B cell (primary cell): Measurements from ENCODE around the gene HS6ST3. TPM values are rescaled to one million over a fixed set of nuclear protein-coding genes. Genes with fewer than 3 reads are reported as not detected.

Experiments
- ATAC-seq: fragments of 200-7000 bp; cut with Tn5 transposase; one replicate; pipeline ENCODE4 v1.10.0; 2021; ENCODE audit warnings: low read depth, mild to moderate bottlenecking, moderate number of reproducible peaks, moderate library complexity
- CTCF ChIA-PET: fragments of 350-600 bp; sonication (Branson Sonifier 250); formaldehyde crosslinking; loops from one replicate; lab custom pipeline; 2021; ENCODE audit warnings: antibody characterized with exemption, inconsistent platforms; lab: Charles Lee
- POLR2A ChIA-PET: fragments of 350-600 bp; sonication (Branson Sonifier 250); formaldehyde crosslinking; loops from one replicate; lab custom pipeline; 2021; ENCODE audit warnings: antibody characterized with exemption; lab: Charles Lee
- DNase-seq: peaks from one replicate; pipeline ENCODE4 v3.0.0; 2013
- H2AFZ ChIP-seq: 2 replicates; pipeline ENCODE4 v1.6.1; 2012; ENCODE audit warnings: mild to moderate bottlenecking, low read depth, low read length; ENCODE audit not compliant: insufficient read depth, poor library complexity, severe bottlenecking
- H3K27ac ChIP-seq, 2 donors: 1 replicate in 1 of 2; 2 replicates in 1 of 2; pipeline ENCODE4 v1.5.1; 2012 to 2013; ENCODE audit warnings: low read length in 2 of 2, mild to moderate bottlenecking in 2 of 2, moderate library complexity in 1 of 2
- H3K27me3 ChIP-seq, 4 experiments: fragments of 200-600 bp in 1 of 4; sonication (generic) in 1 of 4; replicated peaks in 1 of 4; 1 replicate in 2 of 4; 2 replicates in 2 of 4; pipeline versions ENCODE4 v1.6.1 to v1.7.0; 2013 to 2016; ENCODE audit warnings: low read length in 3 of 4, mild to moderate bottlenecking in 2 of 4, mixed read lengths in 1 of 4, moderate library complexity in 1 of 4; ENCODE audit not compliant: insufficient read depth in 4 of 4, control insufficient read depth in 3 of 4; ENCODE audit errors: control extremely low read depth in 1 of 4
- H3K36me3 ChIP-seq, 2 experiments: replicated peaks in 1 of 2; 1 replicate in 1 of 2; 2 replicates in 1 of 2; pipeline versions ENCODE4 v1.6.1 to v1.7.1; 2013; ENCODE audit warnings: low read length in 1 of 2; ENCODE audit not compliant: insufficient read depth in 2 of 2, control insufficient read depth in 1 of 2; ENCODE audit errors: control extremely low read depth in 1 of 2, extremely low read depth in 1 of 2
- H3K4me1 ChIP-seq, 2 donors: fragments of 200-600 bp in 1 of 2; sonication (generic) in 1 of 2; 1 replicate in 1 of 2; 2 replicates in 1 of 2; pipeline versions ENCODE4 v1.5.1 to v1.6.1; 2013 to 2017; ENCODE audit warnings: low read length in 2 of 2; ENCODE audit not compliant: control insufficient read depth in 2 of 2, insufficient read depth in 2 of 2
- H3K4me2 ChIP-seq: replicated peaks from 2 replicates; pipeline ENCODE3; 2012; ENCODE audit warnings: mild to moderate bottlenecking, low read depth, low read length; ENCODE audit not compliant: poor library complexity, severe bottlenecking
- H3K4me3 ChIP-seq, 5 experiments: fragments of 200-600 bp in 1 of 5; sonication (generic) in 1 of 5; 1 replicate in 3 of 5; 2 replicates in 2 of 5; pipeline versions ENCODE4 v1.5.1 to v1.7.0; 2011 to 2016; ENCODE audit warnings: low read length in 4 of 5, mild to moderate bottlenecking in 4 of 5, low read depth in 2 of 5, control low read depth in 1 of 5, moderate library complexity in 1 of 5; ENCODE audit not compliant: insufficient read depth in 1 of 5; ENCODE audit errors: control extremely low read depth in 1 of 5, extremely low read depth in 1 of 5
- H3K79me2 ChIP-seq: fragments of 200-600 bp; sonication (generic); one replicate; pipeline ENCODE4 v1.6.0; 2016; ENCODE audit warnings: low read length; ENCODE audit not compliant: control insufficient read depth, insufficient read depth
- H3K9ac ChIP-seq: fragments of 200-600 bp; sonication (generic); 2 replicates; pipeline ENCODE4 v1.6.1; 2017; ENCODE audit warnings: mild to moderate bottlenecking, low read length, moderate library complexity
- H3K9me3 ChIP-seq, 3 donors: one replicate each; pipeline versions ENCODE4 v1.6.1 to v1.7.1; 2013; ENCODE audit warnings: low read length in 2 of 3; ENCODE audit not compliant: control insufficient read depth in 2 of 3, insufficient read depth in 1 of 3; ENCODE audit errors: control extremely low read depth in 1 of 3
- H4K20me1 ChIP-seq: 2 replicates; pipeline ENCODE4 v1.6.0; 2012; ENCODE audit warnings: mild to moderate bottlenecking, low read length; ENCODE audit not compliant: insufficient read depth, control insufficient read depth, poor library complexity, severe bottlenecking
- H3K27ac Mint-ChIP-seq: one replicate; pipeline ENCODE4 v1.8.0; 2021; ENCODE audit warnings: mixed read lengths
- H3K27me3 Mint-ChIP-seq: one replicate; pipeline ENCODE4 v1.8.0; 2021; ENCODE audit warnings: mixed read lengths
- H3K4me1 Mint-ChIP-seq: one replicate; pipeline ENCODE4 v1.8.0; 2021; ENCODE audit warnings: mixed read lengths
- H3K4me3 Mint-ChIP-seq: one replicate; pipeline ENCODE4 v1.8.0; 2021; ENCODE audit warnings: mixed read lengths
- H3K9me3 Mint-ChIP-seq: one replicate; pipeline ENCODE4 v1.8.0; 2022; ENCODE audit warnings: mixed read lengths; ENCODE audit not compliant: insufficient read depth
- EZH2 ChIP-seq: IDR thresholded peaks from 2 replicates; pipeline ENCODE4 v1.6.1; 2012; ENCODE audit warnings: borderline replicate concordance, low read depth, mild to moderate bottlenecking, moderate library complexity, low read length; ENCODE audit not compliant: insufficient read depth, poor library complexity, severe bottlenecking
- WGBS: methylation state at CpG from one replicate; pipeline ENCODE4 v1.1.5; 2013; ENCODE audit warnings: missing lambda C conversion rate; ENCODE audit not compliant: insufficient coverage; 5-methylcytosine and 5-hydroxymethylcytosine counted together
- intact Hi-C: fragments of 100-400 bp; cut with micrococcal nuclease; formaldehyde crosslinking; loops from one replicate; pipeline ENCODE4 v1.10.0; 2022
- polyA plus RNA-seq: library from polyadenylated mRNA; depleted of rRNA; stranded (reverse); fragments of >200 nt; gene quantifications from 2 replicates; pipeline ENCODE4 v1.2.3, GENCODE V29; 2012
- total RNA-seq, 2 donors: library from RNA; stranded (reverse); fragments of 120-200 nt in 1 of 2; gene quantifications; 1 replicate in 1 of 2; 2 replicates in 1 of 2; pipeline versions ENCODE4 v1.2.3 to v1.2.4, GENCODE V29; 2013 to 2022
- TF ChIP-seq, protein P1 (sequence below): fragments of 200-600 bp; IDR thresholded peaks from one replicate; pipeline ENCODE4 v1.8.0; 2022; ENCODE audit warnings: antibody characterized with exemption, mild to moderate bottlenecking

Gene HS6ST3
- total and polyA plus RNA-seq, 2 donors (not counting 1 experiment from before 2014, with no cell fraction given) = not detected

GRCh38 chr13:96546463-96546862 is 456.6 kb downstream of the HS6ST3 start:
- POLR2A ChIA-PET = no interaction called here
- no peaks in the 10 kb centered on the region for H3K4me1 Mint-ChIP-seq
- Histone ChIP-seq H4K20me1 (no peaks in the 10 kb centered on the region), H2AFZ (no peak overlapping the region), H3K36me3 (no peaks in the 10 kb centered on the region), H3K4me1 (no peaks in the 10 kb centered on the region), H3K4me3 (no peak overlapping the region), H3K9ac (no peak overlapping the region), H3K27ac (no peak overlapping the region), H3K4me2 (no peak overlapping the region), H3K79me2 (no peaks in the 10 kb centered on the region), H3K27me3 (no peaks in the 10 kb centered on the region), H3K9me3 (no peaks in the 10 kb centered on the region)
- intact Hi-C loops = no loop called here
- DNase-seq (no peak), ATAC-seq (no peak)
- WGBS = no CpG with 5 or more reads among the region's 3 CpGs
- no peaks in the 10 kb centered on the region for H3K27me3 Mint-ChIP-seq
- no peak for TF ChIP-seq EZH2
- TF ChIP-seq, protein P1, sequence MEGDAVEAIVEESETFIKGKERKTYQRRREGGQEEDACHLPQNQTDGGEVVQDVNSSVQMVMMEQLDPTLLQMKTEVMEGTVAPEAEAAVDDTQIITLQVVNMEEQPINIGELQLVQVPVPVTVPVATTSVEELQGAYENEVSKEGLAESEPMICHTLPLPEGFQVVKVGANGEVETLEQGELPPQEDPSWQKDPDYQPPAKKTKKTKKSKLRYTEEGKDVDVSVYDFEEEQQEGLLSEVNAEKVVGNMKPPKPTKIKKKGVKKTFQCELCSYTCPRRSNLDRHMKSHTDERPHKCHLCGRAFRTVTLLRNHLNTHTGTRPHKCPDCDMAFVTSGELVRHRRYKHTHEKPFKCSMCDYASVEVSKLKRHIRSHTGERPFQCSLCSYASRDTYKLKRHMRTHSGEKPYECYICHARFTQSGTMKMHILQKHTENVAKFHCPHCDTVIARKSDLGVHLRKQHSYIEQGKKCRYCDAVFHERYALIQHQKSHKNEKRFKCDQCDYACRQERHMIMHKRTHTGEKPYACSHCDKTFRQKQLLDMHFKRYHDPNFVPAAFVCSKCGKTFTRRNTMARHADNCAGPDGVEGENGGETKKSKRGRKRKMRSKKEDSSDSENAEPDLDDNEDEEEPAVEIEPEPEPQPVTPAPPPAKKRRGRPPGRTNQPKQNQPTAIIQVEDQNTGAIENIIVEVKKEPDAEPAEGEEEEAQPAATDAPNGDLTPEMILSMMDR = no peak
- CTCF ChIA-PET = no interaction called here
- peaks cover 2% of the 10 kb centered on the region for H3K9me3 Mint-ChIP-seq
- H3K27ac Mint-ChIP-seq = no peak overlapping the region
- no peak overlapping the region for H3K4me3 Mint-ChIP-seq

DNA sequence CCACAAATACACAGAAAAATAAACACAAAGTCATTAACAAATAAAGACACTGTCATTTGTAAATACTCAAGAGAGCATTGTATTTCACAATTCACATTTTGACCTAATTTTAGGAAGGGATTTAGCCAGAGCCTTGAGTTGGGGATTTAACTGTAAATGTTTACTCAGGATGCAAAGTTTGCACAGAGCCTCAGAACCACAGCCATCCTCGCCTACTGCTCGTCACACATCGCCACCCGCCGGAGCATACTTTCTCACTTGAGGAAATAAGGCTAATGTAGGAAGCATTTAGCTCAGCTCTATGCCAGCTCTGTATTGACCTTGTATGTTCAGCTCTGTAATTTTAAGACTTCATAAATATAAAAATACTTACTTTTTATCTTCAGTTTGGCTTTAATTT is 461.6 kb downstream of the HS6ST3 start:
- H3K9me3 Mint-ChIP-seq = peaks cover 4% of the 10 kb centered on the region
- ATAC-seq = no peak

More for the DNA sequence above, 461.6 kb downstream of the HS6ST3 start:
- Histone ChIP-seq H3K79me2 (no peaks in the 10 kb centered on the region), H4K20me1 (no peaks in the 10 kb centered on the region), H3K9me3 (peaks cover 0 to 3% (median 2%) of the 10 kb centered on the region in 3 donors), H2AFZ (no peak overlapping the region), H3K9ac (no peak overlapping the region), H3K36me3 (no peaks in the 10 kb centered on the region), H3K4me3 (no peak overlapping the region), H3K27me3 (no peaks in the 10 kb centered on the region), H3K4me2 (no peak overlapping the region), H3K27ac (no peak overlapping the region), H3K4me1 (no peaks in the 10 kb centered on the region)
- no peaks in the 10 kb centered on the region for H3K4me1 Mint-ChIP-seq
- H3K27ac Mint-ChIP-seq = no peak overlapping the region
- no CpG with 5 or more reads among the region's 5 CpGs for WGBS
- TF ChIP-seq EZH2 = no peak
- TF ChIP-seq, protein P1 = no peak
- H3K27me3 Mint-ChIP-seq = no peaks in the 10 kb centered on the region
- H3K4me3 Mint-ChIP-seq = no peak overlapping the region
- ChIA-PET POLR2A (no interaction called here), CTCF (no interaction called here)
- no peak for DNase-seq
- intact Hi-C loops = no loop called here
